HepG2 (cell line): Measurements from ENCODE around the gene CACNA1D. TPM values are rescaled to one million over a fixed set of nuclear protein-coding genes. Genes with fewer than 3 reads are reported as not detected.

Source experiments
- ATAC-seq: fragments of 200-7000 bp; cut with Tn5 transposase; 3 replicates; pipeline ENCODE4 v1.9.1; 2020; ENCODE audit warnings: mild to moderate bottlenecking, moderate library complexity
- BruUV-seq: library from RNA; stranded (reverse); fragments of 400-500 nt; replicated peaks from 2 replicates; lab custom pipeline; 2021; lab: Mats Ljungman, UMichigan
- CTCF ChIA-PET: fragments of 300-600 bp; formaldehyde crosslinking; extraction: SDS; loops from one replicate; lab custom pipeline; 2021; ENCODE audit warnings: low total read pairs, inconsistent platforms, low intra/inter-chr PET ratio; lab: Yijun Ruan, JAX
- POLR2A ChIA-PET: fragments of 350-600 bp; sonication (Branson Sonifier 250); formaldehyde crosslinking; loops from one replicate; lab custom pipeline; 2020; ENCODE audit warnings: antibody characterized with exemption, inconsistent platforms; lab: Yijun Ruan, JAX
- DNase-seq: peaks from one replicate; pipeline ENCODE4 v3.0.0-alpha.2; 2015; ENCODE audit warnings: low spot score
- FAIRE-seq: peaks from 3 replicates; lab custom pipeline; 2011; peaks lifted over from hg19 to GRCh38; lab: Jason Lieb, UNC
- H2AFZ ChIP-seq: one replicate; pipeline ENCODE4 v1.6.1; 2011; ENCODE audit warnings: low read length, inconsistent platforms
- H3K27ac ChIP-seq: fragments of 300-600 bp; 3 replicates; pipeline ENCODE4 v1.8.0; 2011; ENCODE audit warnings: mixed run types, mild to moderate bottlenecking, mixed read lengths, low read length, inconsistent platforms; ENCODE audit not compliant: insufficient read depth; ENCODE audit errors: extremely low read length
- H3K27me3 ChIP-seq, 2 experiments: fragments of 200-600 bp in 1 of 2; 2 replicates in 1 of 2; 3 replicates in 1 of 2; pipeline versions ENCODE4 v1.6.0 to v1.8.0; 2011; ENCODE audit warnings: low read length in 2 of 2, mild to moderate bottlenecking in 2 of 2, moderate library complexity in 2 of 2, inconsistent platforms in 1 of 2; ENCODE audit not compliant: insufficient read depth in 2 of 2, control insufficient read depth in 1 of 2
- H3K36me3 ChIP-seq, 2 experiments: fragments of 200-600 bp in 1 of 2; replicated peaks in 1 of 2; 2 replicates in 1 of 2; 3 replicates in 1 of 2; pipeline versions ENCODE4 v1.5.1 to v1.8.0; 2011; ENCODE audit warnings: low read length in 2 of 2, inconsistent platforms in 1 of 2; ENCODE audit not compliant: insufficient read depth in 2 of 2, control insufficient read depth in 1 of 2
- H3K4me1 ChIP-seq: 2 replicates; pipeline ENCODE4 v1.5.1; 2012; ENCODE audit warnings: low read length, inconsistent platforms; ENCODE audit not compliant: insufficient read depth
- H3K4me2 ChIP-seq: 2 replicates; pipeline ENCODE4 v1.6.0; 2011; ENCODE audit warnings: low read depth, low read length, inconsistent platforms
- H3K4me3 ChIP-seq, 3 experiments: fragments of 200-600 bp in 1 of 3; sonication (generic), shearing (Covaris generic) in 1 of 3; replicated peaks in 1 of 3; 2 replicates each; pipeline ENCODE4 v1.5.1; 2011 to 2016; ENCODE audit warnings: low read length in 3 of 3, inconsistent platforms in 2 of 3, low read depth in 2 of 3, mild to moderate bottlenecking in 2 of 3, control low read depth in 1 of 3, mixed read lengths in 1 of 3; ENCODE audit not compliant: insufficient read depth in 1 of 3
- H3K79me2 ChIP-seq: one replicate; pipeline ENCODE4 v1.6.1; 2011; ENCODE audit warnings: low read length, inconsistent platforms; ENCODE audit not compliant: insufficient read depth
- H3K9ac ChIP-seq: 2 replicates; pipeline ENCODE4 v1.6.0; 2011; ENCODE audit warnings: mild to moderate bottlenecking, low read depth, low read length, inconsistent platforms; ENCODE audit not compliant: insufficient read depth
- H3K9me3 ChIP-seq: 2 replicates; pipeline ENCODE4 v1.5.1; 2012; ENCODE audit warnings: mild to moderate bottlenecking, low read length
- H4K20me1 ChIP-seq: 2 replicates; pipeline ENCODE4 v1.6.0; 2011; ENCODE audit warnings: inconsistent platforms, mild to moderate bottlenecking, low read length, moderate library complexity; ENCODE audit not compliant: insufficient read depth
- ARID2 ChIP-seq: sonication (generic); formaldehyde crosslinking; IDR thresholded peaks from 2 replicates; pipeline ENCODE4 v1.8.1; 2022; ENCODE audit warnings: mild to moderate bottlenecking, missing genetic modification reagents, borderline replicate concordance
- NFE2L2 ChIP-seq: fragments of 150-350 bp; IDR thresholded peaks from 2 replicates; pipeline ENCODE4 v1.6.1; 2014; ENCODE audit warnings: low read length
- NFKBIZ ChIP-seq: IDR thresholded peaks from 2 replicates; pipeline ENCODE4 v1.6.1; 2018; ENCODE audit warnings: missing genetic modification reagents, missing compliant biosample characterization
- PHF21A ChIP-seq: sonication (generic); formaldehyde crosslinking; IDR thresholded peaks from 2 replicates; pipeline ENCODE4 v1.5.0; 2020; ENCODE audit warnings: mild to moderate bottlenecking, missing genetic modification reagents
- TBX3 ChIP-seq: fragments of 450-650 bp; IDR thresholded peaks from 2 replicates; pipeline ENCODE4 v1.6.1; 2017; ENCODE audit warnings: antibody characterized with exemption, mild to moderate bottlenecking, inconsistent platforms, borderline replicate concordance
- ZBTB42 ChIP-seq: sonication (generic); formaldehyde crosslinking; IDR thresholded peaks from 2 replicates; pipeline ENCODE4 v1.5.0; 2020; ENCODE audit warnings: mild to moderate bottlenecking, missing genetic modification reagents
- ZNF296 ChIP-seq: sonication (generic); formaldehyde crosslinking; conservative IDR thresholded peaks from 2 replicates; pipeline ENCODE4 v1.5.0; 2020; ENCODE audit warnings: mild to moderate bottlenecking, missing genetic modification reagents
- ZNF430 ChIP-seq: sonication (generic); formaldehyde crosslinking; IDR thresholded peaks from 2 replicates; pipeline ENCODE4 v1.9.0; 2021; ENCODE audit warnings: mild to moderate bottlenecking, missing genetic modification reagents
- ZNF781 ChIP-seq: sonication (generic); formaldehyde crosslinking; IDR thresholded peaks from 2 replicates; pipeline ENCODE4 v1.5.1; 2020; ENCODE audit warnings: borderline replicate concordance, mild to moderate bottlenecking, missing genetic modification reagents; ENCODE audit errors: not compliant biosample characterization
- ZNF891 ChIP-seq: sonication (generic); formaldehyde crosslinking; IDR thresholded peaks from 2 replicates; pipeline ENCODE4 v1.5.0; 2020; ENCODE audit warnings: mild to moderate bottlenecking, missing genetic modification reagents
- WGBS: methylation state at CpG from one replicate; pipeline ENCODE4 v1.1.6; 2017; ENCODE audit warnings: low lambda C conversion rate; 5-methylcytosine and 5-hydroxymethylcytosine counted together
- in situ Hi-C: cut with HindIII; loops from 2 replicates; pipeline ENCODE4 v1.10.0; 2017; ENCODE audit warnings: low pct_unique_long_range_greater_than_20kb; ENCODE audit not compliant: extremely low pct_ligation_motif_present
- intact Hi-C: fragments of 100-400 bp; cut with micrococcal nuclease; formaldehyde crosslinking; loops from one replicate; pipeline ENCODE4 v1.10.0; 2022; ENCODE audit not compliant: unreplicated experiment
- polyA plus RNA-seq, 8 experiments: library from polyadenylated mRNA; depleted of rRNA in 3 of 8; stranded (reverse) in 7 of 8; unstranded in 1 of 8; fragments of >200 nt; fragmentation: Illumina TruSeq in 4 of 8; extraction: Trizol in 4 of 8; gene quantifications; 2 replicates each; pipeline versions ENCODE4 v1.2.1 to v1.2.3, GENCODE V29; 2011 to 2016; ENCODE audit warnings: low read depth in 4 of 8, missing spikeins in 1 of 8, mixed read lengths in 1 of 8; ENCODE audit not compliant: insufficient read depth in 1 of 8
- total RNA-seq, 5 experiments: library from RNA; depleted of rRNA; stranded (reverse); fragments of >200 nt; fragmentation: Illumina TruSeq; extraction: Trizol; gene quantifications; 2 replicates each; pipeline ENCODE4 v1.2.3, GENCODE V29; 2016; ENCODE audit warnings: low read depth in 1 of 5
- TF ChIP-seq, protein P1 (sequence below): sonication (generic); formaldehyde crosslinking; IDR thresholded peaks from 2 replicates; pipeline ENCODE4 v1.5.1; 2020; ENCODE audit warnings: mild to moderate bottlenecking, missing genetic modification reagents, borderline replicate concordance
- TF ChIP-seq, protein P2 (sequence below): sonication (generic); formaldehyde crosslinking; IDR thresholded peaks from 2 replicates; pipeline ENCODE4 v1.4.0; 2020; ENCODE audit warnings: missing genetic modification reagents, mild to moderate bottlenecking, borderline replicate concordance
- TF ChIP-seq, protein P3 (sequence below): sonication (generic); formaldehyde crosslinking; IDR thresholded peaks from 2 replicates; pipeline ENCODE4 v1.4.0; 2020; ENCODE audit warnings: missing genetic modification reagents
- TF ChIP-seq, protein P4 (sequence below): sonication (generic); formaldehyde crosslinking; IDR thresholded peaks from 2 replicates; pipeline ENCODE4 v1.4.0; 2020; ENCODE audit warnings: missing genetic modification reagents

CACNA1D gene
- total and polyA plus RNA-seq, 2 of the 13 experiments (the other 11 are each of a cell fraction or from before 2014, with no cell fraction given), result 0.26 to 0.38 TPM

DNA sequence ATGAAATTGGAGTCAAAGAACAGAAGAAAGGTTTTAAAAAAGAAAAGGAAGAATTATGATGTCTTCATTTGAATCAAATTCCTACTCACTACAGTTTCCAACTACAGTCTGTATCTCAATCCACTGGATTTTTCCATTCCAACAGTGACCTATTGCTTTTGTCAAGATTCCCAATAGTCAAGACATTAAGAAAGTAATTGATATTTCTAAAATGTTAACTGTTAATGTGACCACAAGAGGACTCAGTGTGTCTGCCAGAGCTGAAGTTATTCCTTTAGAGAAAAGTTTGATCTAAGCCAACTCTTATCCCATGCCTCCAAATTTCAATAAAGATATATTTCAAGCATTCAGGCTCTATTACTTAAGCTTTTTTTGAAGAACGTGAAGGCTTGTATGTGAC is 163.2 kb downstream of the CACNA1D start:
- POLR2A ChIA-PET, result no interaction called here
- DNase-seq, result no peak
- no peak for TF ChIP-seq ZNF296 (CRISPR knock-in tag)
- TF ChIP-seq PHF21A (CRISPR knock-in tag), result no peak
- no peak for TF ChIP-seq ARID2 (CRISPR knock-in tag)
- TF ChIP-seq ZNF430 (CRISPR knock-in tag), result no peak
- TF ChIP-seq NFE2L2, result no peak
- TF ChIP-seq NFKBIZ, result no peak
- TF ChIP-seq, protein P1, sequence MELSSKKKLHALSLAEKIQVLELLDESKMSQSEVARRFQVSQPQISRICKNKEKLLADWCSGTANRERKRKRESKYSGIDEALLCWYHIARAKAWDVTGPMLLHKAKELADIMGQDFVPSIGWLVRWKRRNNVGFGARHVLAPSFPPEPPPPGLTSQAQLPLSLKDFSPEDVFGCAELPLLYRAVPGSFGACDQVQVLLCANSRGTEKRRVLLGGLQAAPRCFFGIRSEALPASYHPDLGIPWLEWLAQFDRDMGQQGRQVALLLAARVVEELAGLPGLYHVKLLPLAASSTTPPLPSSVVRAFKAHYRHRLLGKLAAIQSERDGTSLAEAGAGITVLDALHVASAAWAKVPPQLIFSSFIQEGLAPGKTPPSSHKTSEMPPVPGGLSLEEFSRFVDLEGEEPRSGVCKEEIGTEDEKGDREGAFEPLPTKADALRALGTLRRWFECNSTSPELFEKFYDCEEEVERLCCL (CRISPR knock-in tag), result no peak
- TF ChIP-seq ZNF891, result no peak
- TF ChIP-seq, protein P2, sequence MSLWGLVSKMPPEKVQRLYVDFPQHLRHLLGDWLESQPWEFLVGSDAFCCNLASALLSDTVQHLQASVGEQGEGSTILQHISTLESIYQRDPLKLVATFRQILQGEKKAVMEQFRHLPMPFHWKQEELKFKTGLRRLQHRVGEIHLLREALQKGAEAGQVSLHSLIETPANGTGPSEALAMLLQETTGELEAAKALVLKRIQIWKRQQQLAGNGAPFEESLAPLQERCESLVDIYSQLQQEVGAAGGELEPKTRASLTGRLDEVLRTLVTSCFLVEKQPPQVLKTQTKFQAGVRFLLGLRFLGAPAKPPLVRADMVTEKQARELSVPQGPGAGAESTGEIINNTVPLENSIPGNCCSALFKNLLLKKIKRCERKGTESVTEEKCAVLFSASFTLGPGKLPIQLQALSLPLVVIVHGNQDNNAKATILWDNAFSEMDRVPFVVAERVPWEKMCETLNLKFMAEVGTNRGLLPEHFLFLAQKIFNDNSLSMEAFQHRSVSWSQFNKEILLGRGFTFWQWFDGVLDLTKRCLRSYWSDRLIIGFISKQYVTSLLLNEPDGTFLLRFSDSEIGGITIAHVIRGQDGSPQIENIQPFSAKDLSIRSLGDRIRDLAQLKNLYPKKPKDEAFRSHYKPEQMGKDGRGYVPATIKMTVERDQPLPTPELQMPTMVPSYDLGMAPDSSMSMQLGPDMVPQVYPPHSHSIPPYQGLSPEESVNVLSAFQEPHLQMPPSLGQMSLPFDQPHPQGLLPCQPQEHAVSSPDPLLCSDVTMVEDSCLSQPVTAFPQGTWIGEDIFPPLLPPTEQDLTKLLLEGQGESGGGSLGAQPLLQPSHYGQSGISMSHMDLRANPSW (CRISPR knock-in tag), result no peak
- no peak for TF ChIP-seq TBX3
- no peak for TF ChIP-seq ZBTB42 (CRISPR knock-in tag)
- TF ChIP-seq, protein P3, sequence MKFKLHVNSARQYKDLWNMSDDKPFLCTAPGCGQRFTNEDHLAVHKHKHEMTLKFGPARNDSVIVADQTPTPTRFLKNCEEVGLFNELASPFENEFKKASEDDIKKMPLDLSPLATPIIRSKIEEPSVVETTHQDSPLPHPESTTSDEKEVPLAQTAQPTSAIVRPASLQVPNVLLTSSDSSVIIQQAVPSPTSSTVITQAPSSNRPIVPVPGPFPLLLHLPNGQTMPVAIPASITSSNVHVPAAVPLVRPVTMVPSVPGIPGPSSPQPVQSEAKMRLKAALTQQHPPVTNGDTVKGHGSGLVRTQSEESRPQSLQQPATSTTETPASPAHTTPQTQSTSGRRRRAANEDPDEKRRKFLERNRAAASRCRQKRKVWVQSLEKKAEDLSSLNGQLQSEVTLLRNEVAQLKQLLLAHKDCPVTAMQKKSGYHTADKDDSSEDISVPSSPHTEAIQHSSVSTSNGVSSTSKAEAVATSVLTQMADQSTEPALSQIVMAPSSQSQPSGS (CRISPR knock-in tag), result no peak
- TF ChIP-seq ZNF781 (CRISPR knock-in tag), result no peak
- TF ChIP-seq, protein P4, sequence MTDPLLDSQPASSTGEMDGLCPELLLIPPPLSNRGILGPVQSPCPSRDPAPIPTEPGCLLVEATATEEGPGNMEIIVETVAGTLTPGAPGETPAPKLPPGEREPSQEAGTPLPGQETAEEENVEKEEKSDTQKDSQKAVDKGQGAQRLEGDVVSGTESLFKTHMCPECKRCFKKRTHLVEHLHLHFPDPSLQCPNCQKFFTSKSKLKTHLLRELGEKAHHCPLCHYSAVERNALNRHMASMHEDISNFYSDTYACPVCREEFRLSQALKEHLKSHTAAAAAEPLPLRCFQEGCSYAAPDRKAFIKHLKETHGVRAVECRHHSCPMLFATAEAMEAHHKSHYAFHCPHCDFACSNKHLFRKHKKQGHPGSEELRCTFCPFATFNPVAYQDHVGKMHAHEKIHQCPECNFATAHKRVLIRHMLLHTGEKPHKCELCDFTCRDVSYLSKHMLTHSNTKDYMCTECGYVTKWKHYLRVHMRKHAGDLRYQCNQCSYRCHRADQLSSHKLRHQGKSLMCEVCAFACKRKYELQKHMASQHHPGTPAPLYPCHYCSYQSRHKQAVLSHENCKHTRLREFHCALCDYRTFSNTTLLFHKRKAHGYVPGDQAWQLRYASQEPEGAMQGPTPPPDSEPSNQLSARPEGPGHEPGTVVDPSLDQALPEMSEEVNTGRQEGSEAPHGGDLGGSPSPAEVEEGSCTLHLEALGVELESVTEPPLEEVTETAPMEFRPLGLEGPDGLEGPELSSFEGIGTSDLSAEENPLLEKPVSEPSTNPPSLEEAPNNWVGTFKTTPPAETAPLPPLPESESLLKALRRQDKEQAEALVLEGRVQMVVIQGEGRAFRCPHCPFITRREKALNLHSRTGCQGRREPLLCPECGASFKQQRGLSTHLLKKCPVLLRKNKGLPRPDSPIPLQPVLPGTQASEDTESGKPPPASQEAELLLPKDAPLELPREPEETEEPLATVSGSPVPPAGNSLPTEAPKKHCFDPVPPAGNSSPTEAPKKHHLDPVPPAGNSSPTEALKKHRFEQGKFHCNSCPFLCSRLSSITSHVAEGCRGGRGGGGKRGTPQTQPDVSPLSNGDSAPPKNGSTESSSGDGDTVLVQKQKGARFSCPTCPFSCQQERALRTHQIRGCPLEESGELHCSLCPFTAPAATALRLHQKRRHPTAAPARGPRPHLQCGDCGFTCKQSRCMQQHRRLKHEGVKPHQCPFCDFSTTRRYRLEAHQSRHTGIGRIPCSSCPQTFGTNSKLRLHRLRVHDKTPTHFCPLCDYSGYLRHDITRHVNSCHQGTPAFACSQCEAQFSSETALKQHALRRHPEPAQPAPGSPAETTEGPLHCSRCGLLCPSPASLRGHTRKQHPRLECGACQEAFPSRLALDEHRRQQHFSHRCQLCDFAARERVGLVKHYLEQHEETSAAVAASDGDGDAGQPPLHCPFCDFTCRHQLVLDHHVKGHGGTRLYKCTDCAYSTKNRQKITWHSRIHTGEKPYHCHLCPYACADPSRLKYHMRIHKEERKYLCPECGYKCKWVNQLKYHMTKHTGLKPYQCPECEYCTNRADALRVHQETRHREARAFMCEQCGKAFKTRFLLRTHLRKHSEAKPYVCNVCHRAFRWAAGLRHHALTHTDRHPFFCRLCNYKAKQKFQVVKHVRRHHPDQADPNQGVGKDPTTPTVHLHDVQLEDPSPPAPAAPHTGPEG, result no peak

More for the DNA sequence above, 163.2 kb downstream of the CACNA1D start:
- intact Hi-C loops, result no loop called here
- H2AFZ ChIP-seq, result no peak overlapping the region
- H3K9me3 ChIP-seq, result no peaks in the 10 kb centered on the region
- 77% methylated on average over 1 of the region's 1 CpG for WGBS
- no peaks in the 10 kb centered on the region for H4K20me1 ChIP-seq
- BruUV-seq, result no TSS peak
- H3K79me2 ChIP-seq, result no peaks in the 10 kb centered on the region
- H3K9ac ChIP-seq, result no peak overlapping the region
- no peak for ATAC-seq
- no peak overlapping the region for H3K4me2 ChIP-seq
- no peak overlapping the region for H3K4me3 ChIP-seq
- no peaks in the 10 kb centered on the region for H3K36me3 ChIP-seq
- FAIRE-seq, result no peak
- H3K27me3 ChIP-seq, result no peaks in the 10 kb centered on the region
- no peaks in the 10 kb centered on the region for H3K4me1 ChIP-seq
- H3K27ac ChIP-seq, result no peak overlapping the region
- in situ Hi-C loops, result no loop called here
- CTCF ChIA-PET, result no interaction called here
